GM20000 (cell line): ENCODE results near the gene MYH10.

Experiments
- DNase-seq: peaks from one replicate; pipeline ENCODE4 v3.0.0; 2012; ENCODE audit warnings: low spot score
- CTCF ChIP-seq: IDR thresholded peaks from 2 replicates; pipeline ENCODE4 v1.5.1; 2012; ENCODE audit warnings: mild to moderate bottlenecking, control low read depth; ENCODE audit errors: extremely low read depth, missing control alignments

MYH10 gene

GRCh38 chr17:8574687-8575086 lies 55.8 kb downstream of the MYH10 start:
- TF ChIP-seq CTCF: no peak
- DNase-seq: no peak

- DNase-seq: no peak
These were observed 57.8 kb downstream of the MYH10 start for GRCh38 chr17:8572764-8573163.

GRCh38 chr17:8563981-8564602 lies 66.4 kb downstream of the MYH10 start:
- TF ChIP-seq CTCF: no peak
- no peak for DNase-seq

More at GRCh38 chr17:8572764-8573163, 57.8 kb downstream of the MYH10 start:
- no peak for TF ChIP-seq CTCF

GRCh38 chr17:8563024-8563776 lies 67.3 kb downstream of the MYH10 start:
- DNase-seq: no peak
- no peak for TF ChIP-seq CTCF

- no peak for DNase-seq
- TF ChIP-seq CTCF: no peak
These were observed 72.4 kb downstream of the MYH10 start for GRCh38 chr17:8558144-8558543.

GRCh38 chr17:8557176-8557806 lies 73.2 kb downstream of the MYH10 start:
- no peak for TF ChIP-seq CTCF
- no peak for DNase-seq

GRCh38 chr17:8556074-8556473 lies 74.5 kb downstream of the MYH10 start:
- no peak for DNase-seq
- TF ChIP-seq CTCF: no peak
